Mesothelial cell of epicardium (in vitro differentiated cells): Measurements from ENCODE around the gene TCERG1L. TPM values are rescaled to one million over a fixed set of nuclear protein-coding genes. Genes with fewer than 3 reads are reported as not detected.

Experiments used
- DNase-seq, 2 experiments: peaks; one replicate each; pipeline ENCODE4 v3.0.0; 2021; ENCODE audit warnings: low spot score in 2 of 2; ENCODE audit not compliant: unreplicated experiment in 2 of 2
- H3K27ac Mint-ChIP-seq: 2 replicates; pipeline ENCODE4 v1.8.0; 2021; ENCODE audit warnings: mixed read lengths
- H3K27me3 Mint-ChIP-seq: 2 replicates; pipeline ENCODE4 v1.8.0; 2021; ENCODE audit warnings: low read depth, mixed read lengths
- H3K36me3 Mint-ChIP-seq: 2 replicates; pipeline ENCODE4 v1.8.0; 2021; ENCODE audit warnings: mixed read lengths
- H3K4me1 Mint-ChIP-seq: 2 replicates; pipeline ENCODE4 v1.8.0; 2021; ENCODE audit warnings: mixed read lengths
- H3K4me3 Mint-ChIP-seq: 2 replicates; pipeline ENCODE4 v1.8.0; 2021; ENCODE audit warnings: mild to moderate bottlenecking, moderate library complexity, mixed read lengths
- H3K9me3 Mint-ChIP-seq: 2 replicates; pipeline ENCODE4 v1.8.0; 2021; ENCODE audit warnings: mixed read lengths
- CTCF ChIP-seq: fragments of 200-600 bp; sonication (generic); IDR thresholded peaks from one replicate; pipeline ENCODE4 v1.5.0; 2021; ENCODE audit warnings: antibody characterized with exemption; ENCODE audit not compliant: unreplicated experiment
- total RNA-seq: library from RNA; stranded (reverse); gene quantifications from 3 replicates; pipeline ENCODE4 v1.2.1, GENCODE V29; 2021

TCERG1L gene
- total RNA-seq, 1 donor from 2014 or later: 0.63 TPM

- no peaks in the 10 kb centered on the region for H3K4me1 Mint-ChIP-seq
- H3K27ac Mint-ChIP-seq: no peak overlapping the region
- no peaks in the 10 kb centered on the region for H3K9me3 Mint-ChIP-seq
- no peak overlapping the region for H3K4me3 Mint-ChIP-seq
- H3K36me3 Mint-ChIP-seq: no peaks in the 10 kb centered on the region
- peak; percentile 1 to 31 for DNase-seq
- TF ChIP-seq CTCF: no peak
- peaks cover 2% of the 10 kb centered on the region for H3K27me3 Mint-ChIP-seq
Measured at GRCh38 chr10:131213741-131214505, 97.6 kb downstream of the TCERG1L start.

GRCh38 chr10:131212763-131213325 lies 98.7 kb downstream of the TCERG1L start:
- H3K27me3 Mint-ChIP-seq: peaks cover 2% of the 10 kb centered on the region
- DNase-seq: peak in 1 of 2 experiments; percentile 26

GRCh38 chr10:131211965-131212619 lies 99.4 kb downstream of the TCERG1L start:
- TF ChIP-seq CTCF: no peak
- Mint-ChIP-seq H3K27ac (no peak overlapping the region), H3K36me3 (no peaks in the 10 kb centered on the region), H3K9me3 (no peaks in the 10 kb centered on the region), H3K27me3 (peaks cover 2% of the 10 kb centered on the region), H3K4me3 (no peak overlapping the region), H3K4me1 (no peaks in the 10 kb centered on the region)
- peak in 1 of 2 experiments; percentile 10 for DNase-seq

More at GRCh38 chr10:131212763-131213325, 98.7 kb downstream of the TCERG1L start:
- Mint-ChIP-seq H3K4me3 (no peak overlapping the region), H3K27ac (no peak overlapping the region), H3K4me1 (no peaks in the 10 kb centered on the region), H3K36me3 (no peaks in the 10 kb centered on the region), H3K9me3 (no peaks in the 10 kb centered on the region)
- TF ChIP-seq CTCF: no peak

GRCh38 chr10:131211559-131211958 lies 100.0 kb downstream of the TCERG1L start:
- H3K4me1 Mint-ChIP-seq: no peaks in the 10 kb centered on the region
- no peaks in the 10 kb centered on the region for H3K9me3 Mint-ChIP-seq
- peak in 1 of 2 experiments; percentile 16 for DNase-seq
- H3K4me3 Mint-ChIP-seq: no peak overlapping the region
- H3K27me3 Mint-ChIP-seq: peaks cover 2% of the 10 kb centered on the region
- H3K27ac Mint-ChIP-seq: no peak overlapping the region
- TF ChIP-seq CTCF: no peak
- no peaks in the 10 kb centered on the region for H3K36me3 Mint-ChIP-seq

GRCh38 chr10:131211146-131211545 lies 100.4 kb downstream of the TCERG1L start:
- no peaks in the 10 kb centered on the region for H3K4me1 Mint-ChIP-seq
- H3K27me3 Mint-ChIP-seq: peaks cover 2% of the 10 kb centered on the region
- no peak overlapping the region for H3K4me3 Mint-ChIP-seq
- H3K9me3 Mint-ChIP-seq: no peaks in the 10 kb centered on the region
- DNase-seq: peak in 1 of 2 experiments; percentile 28
- no peak for TF ChIP-seq CTCF
- H3K27ac Mint-ChIP-seq: no peak overlapping the region
- no peaks in the 10 kb centered on the region for H3K36me3 Mint-ChIP-seq
